Measurements from ENCODE around the gene MEAK7.

Gene MEAK7

GRCh38 chr16:84546669-84547545, 42.4 kb upstream of the MEAK7 start:
- Histone ChIP-seq H3K9ac (ENCODE audit: low read depth, low read length, poor library complexity) (no peak overlapping the region), H3K18ac (ENCODE audit: low read length) (peak overlapping the region; percentile 46), H3K4me1 (ENCODE audit: control insufficient read depth in 2 of 2, insufficient read depth in 1 of 2, low read depth in 1 of 2, low read length in 2 of 2) (peaks cover 30 to 53% of the 10 kb centered on the region in 2 donors), H3K4me2 (ENCODE audit: insufficient read depth, low read length, poor library complexity, severe bottlenecking) (peak overlapping the region; percentile 35), H3K9me3 (replicated peaks in 1 of 2; ENCODE audit: control insufficient read depth in 2 of 2, insufficient read depth in 1 of 2, low read depth in 1 of 2, low read length in 2 of 2) (no peaks in the 10 kb centered on the region), H3K4me3 (ENCODE audit: low read length in 2 of 2) (no peak overlapping the region), H2BK15ac (ENCODE audit: low read length) (no peak overlapping the region), H3K14ac (ENCODE audit: low read length) (no peak overlapping the region), H3K79me1 (ENCODE audit: low read depth, low read length) (no peaks in the 10 kb centered on the region), H2AFZ (ENCODE audit: low read length) (no peak overlapping the region), H3K36me3 (replicated peaks in 1 of 2; ENCODE audit: control insufficient read depth in 2 of 2, insufficient read depth in 2 of 2, low read length in 2 of 2) (no peaks in the 10 kb centered on the region), H3K23ac (ENCODE audit: low read depth, low read length, poor library complexity) (no peak overlapping the region), H2BK120ac (ENCODE audit: low read depth, low read length) (no peak overlapping the region), H4K91ac (ENCODE audit: low read depth, low read length, poor library complexity) (no peak overlapping the region), H2AK5ac (ENCODE audit: low read depth, low read length) (peak overlapping the region; percentile 20), H4K8ac (ENCODE audit: low read depth, low read length) (no peak overlapping the region), H2BK5ac (ENCODE audit: low read length) (no peak overlapping the region), H3K27ac (replicated peaks; ENCODE audit: low read length) (peak overlapping the region; percentile 73), H3K27me3 (ENCODE audit: control insufficient read depth in 3 of 3, insufficient read depth in 3 of 3, low read depth in 1 of 3, low read length in 3 of 3) (no peaks in the 10 kb centered on the region), H2BK12ac (ENCODE audit: low read length) (peak overlapping the region; percentile 48), H3K4ac (ENCODE audit: low read length) (no peak overlapping the region)
- no CpG with 5 or more reads among the region's 22 CpGs for WGBS, 2 donors (ENCODE audit: extremely low coverage in 2 of 2, insufficient read length in 2 of 2, insufficient replicate concordance in 1 of 2)
- no peak for DNase-seq (ENCODE audit: low spot score)

GRCh38 chr16:84545114-84545737, 40.8 kb upstream of the MEAK7 start:
- no peak overlapping the region for H4K91ac ChIP-seq (ENCODE audit: low read depth, low read length, poor library complexity)
- H2BK120ac ChIP-seq (ENCODE audit: low read depth, low read length), result peak overlapping the region; percentile 25
- peak overlapping the region; percentile 24 for H3K4ac ChIP-seq (ENCODE audit: low read length)
- peaks cover 28 to 50% of the 10 kb centered on the region in 2 donors for H3K4me1 ChIP-seq (ENCODE audit: control insufficient read depth in 2 of 2, insufficient read depth in 1 of 2, low read depth in 1 of 2, low read length in 2 of 2)
- no peak overlapping the region for H3K27ac ChIP-seq (replicated peaks; ENCODE audit: low read length)
- no peaks in the 10 kb centered on the region for H3K9me3 ChIP-seq (replicated peaks in 1 of 2; ENCODE audit: control insufficient read depth in 2 of 2, insufficient read depth in 1 of 2, low read depth in 1 of 2, low read length in 2 of 2)
- H3K79me1 ChIP-seq (ENCODE audit: low read depth, low read length), result no peaks in the 10 kb centered on the region
- H3K23ac ChIP-seq (ENCODE audit: low read depth, low read length, poor library complexity), result peak overlapping the region; percentile 19
- no peak overlapping the region for H3K4me2 ChIP-seq (ENCODE audit: insufficient read depth, low read length, poor library complexity, severe bottlenecking)
- DNase-seq (ENCODE audit: low spot score), result no peak
- H2BK5ac ChIP-seq (ENCODE audit: low read length), result no peak overlapping the region
- peak overlapping the region; percentile 65 for H3K9ac ChIP-seq (ENCODE audit: low read depth, low read length, poor library complexity)
- H3K18ac ChIP-seq (ENCODE audit: low read length), result peak overlapping the region; percentile 93
- H2AK5ac ChIP-seq (ENCODE audit: low read depth, low read length), result peak overlapping the region; percentile 79
- no peaks in the 10 kb centered on the region for H3K27me3 ChIP-seq (ENCODE audit: control insufficient read depth in 3 of 3, insufficient read depth in 3 of 3, low read depth in 1 of 3, low read length in 3 of 3)
- no peaks in the 10 kb centered on the region for H3K36me3 ChIP-seq (replicated peaks in 1 of 2; ENCODE audit: control insufficient read depth in 2 of 2, insufficient read depth in 2 of 2, low read length in 2 of 2)
- H4K8ac ChIP-seq (ENCODE audit: low read depth, low read length), result no peak overlapping the region
- H2BK15ac ChIP-seq (ENCODE audit: low read length), result peak overlapping the region; percentile 77
- no CpG with 5 or more reads among the region's 12 CpGs for WGBS, 2 donors (ENCODE audit: extremely low coverage in 2 of 2, insufficient read length in 2 of 2, insufficient replicate concordance in 1 of 2)
- H2BK12ac ChIP-seq (ENCODE audit: low read length), result peak overlapping the region; percentile 36
- H2AFZ ChIP-seq (ENCODE audit: low read length), result no peak overlapping the region
- H3K14ac ChIP-seq (ENCODE audit: low read length), result no peak overlapping the region
- no peak overlapping the region for H3K4me3 ChIP-seq (ENCODE audit: low read length in 2 of 2)

GRCh38 chr16:84544031-84544773, 39.7 kb upstream of the MEAK7 start:
- Histone ChIP-seq H3K4me3 (ENCODE audit: low read length in 2 of 2) (no peak overlapping the region), H3K36me3 (replicated peaks in 1 of 2; ENCODE audit: control insufficient read depth in 2 of 2, insufficient read depth in 2 of 2, low read length in 2 of 2) (no peaks in the 10 kb centered on the region), H2BK5ac (ENCODE audit: low read length) (no peak overlapping the region), H3K4me2 (ENCODE audit: insufficient read depth, low read length, poor library complexity, severe bottlenecking) (no peak overlapping the region), H3K18ac (ENCODE audit: low read length) (peak overlapping the region; percentile 65), H4K8ac (ENCODE audit: low read depth, low read length) (no peak overlapping the region), H3K9me3 (replicated peaks in 1 of 2; ENCODE audit: control insufficient read depth in 2 of 2, insufficient read depth in 1 of 2, low read depth in 1 of 2, low read length in 2 of 2) (peaks cover 0 to 2% of the 10 kb centered on the region in 2 donors), H2AK5ac (ENCODE audit: low read depth, low read length) (peak overlapping the region; percentile 12), H3K27me3 (ENCODE audit: control insufficient read depth in 3 of 3, insufficient read depth in 3 of 3, low read depth in 1 of 3, low read length in 3 of 3) (no peaks in the 10 kb centered on the region), H3K9ac (ENCODE audit: low read depth, low read length, poor library complexity) (peak overlapping the region; percentile 44), H2BK120ac (ENCODE audit: low read depth, low read length) (no peak overlapping the region), H3K4ac (ENCODE audit: low read length) (no peak overlapping the region), H3K23ac (ENCODE audit: low read depth, low read length, poor library complexity) (no peak overlapping the region), H3K79me1 (ENCODE audit: low read depth, low read length) (no peaks in the 10 kb centered on the region), H3K27ac (replicated peaks; ENCODE audit: low read length) (no peak overlapping the region), H4K91ac (ENCODE audit: low read depth, low read length, poor library complexity) (no peak overlapping the region), H3K14ac (ENCODE audit: low read length) (no peak overlapping the region), H2BK15ac (ENCODE audit: low read length) (peak overlapping the region; percentile 16), H2BK12ac (ENCODE audit: low read length) (no peak overlapping the region), H3K4me1 (ENCODE audit: control insufficient read depth in 2 of 2, insufficient read depth in 1 of 2, low read depth in 1 of 2, low read length in 2 of 2) (peaks cover 25 to 40% of the 10 kb centered on the region in 2 donors), H2AFZ (ENCODE audit: low read length) (peak overlapping the region; percentile 38)
- WGBS, 2 donors (ENCODE audit: extremely low coverage in 2 of 2, insufficient read length in 2 of 2, insufficient replicate concordance in 1 of 2), result no CpG with 5 or more reads among the region's 25 CpGs
- no peak for DNase-seq (ENCODE audit: low spot score)

Measured in neuronal stem cell (in vitro differentiated cells).